ENCODE results near the gene DIAPH1.
A peak's percentile ranks its signal among the peaks of the same experiment; 100 is the strongest.

The DIAPH1 gene

DNA sequence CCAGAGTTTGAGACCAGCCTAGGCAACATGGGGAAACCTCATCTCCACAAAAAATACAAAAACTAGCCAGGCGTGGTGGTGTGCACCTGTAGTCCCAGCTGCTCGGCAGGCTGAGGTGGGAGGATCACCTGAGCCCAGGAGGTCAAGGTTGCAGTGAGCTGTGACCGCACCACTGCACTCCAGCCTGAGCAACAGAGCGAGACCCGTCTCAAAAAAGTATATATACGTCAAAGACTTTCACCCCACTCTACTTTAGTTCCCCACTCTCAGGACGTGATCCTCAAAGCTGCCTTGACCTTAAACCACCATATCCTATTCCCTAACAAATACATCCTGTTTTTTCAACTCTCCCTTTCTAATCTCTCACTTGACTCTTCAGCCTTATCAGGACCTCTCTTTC is 88.9 kb downstream of the DIAPH1 start:
- no peak overlapping the region for H2AK5ac ChIP-seq (ENCODE audit: low read length, severe bottlenecking)
- H3K23ac ChIP-seq (ENCODE audit: low read length in 2 of 2): no peak overlapping the region
- no peak overlapping the region for H2BK15ac ChIP-seq (ENCODE audit: low read depth, poor library complexity, severe bottlenecking)
- H3K9ac ChIP-seq (ENCODE audit: low read length): peak overlapping the region; percentile 73
- no peak overlapping the region for H3K18ac ChIP-seq (ENCODE audit: low read depth in 1 of 2, low read length in 2 of 2)
- H4K8ac ChIP-seq (ENCODE audit: low read length): no peak overlapping the region
- no peaks in the 10 kb centered on the region for H3K9me3 ChIP-seq (ENCODE audit: control insufficient read depth, low read length)
- no peak overlapping the region for H2BK120ac ChIP-seq (ENCODE audit: low read depth, low read length)
- H3K4me3 ChIP-seq (ENCODE audit: insufficient read depth in 1 of 2, low read depth in 1 of 2, low read length in 2 of 2): no peak overlapping the region
- H3K79me1 ChIP-seq (replicated peaks; ENCODE audit: low read length, poor library complexity, severe bottlenecking): peaks cover 6% of the 10 kb centered on the region
- no peak overlapping the region for H4K91ac ChIP-seq (ENCODE audit: low read length)
- no peak overlapping the region for H2BK12ac ChIP-seq (ENCODE audit: low read length in 2 of 2)
- H3K27ac ChIP-seq (ENCODE audit: low read length, poor library complexity, severe bottlenecking): peak overlapping the region; percentile 54
- H3K4me2 ChIP-seq (ENCODE audit: low read length, poor library complexity, severe bottlenecking): no peak overlapping the region
- H3K4ac ChIP-seq (ENCODE audit: low read depth in 1 of 2, low read length in 2 of 2): no peak overlapping the region
- H3K14ac ChIP-seq (ENCODE audit: low read length in 2 of 2): no peak overlapping the region
- WGBS: 94% methylated on average over 7 of the region's 7 CpGs
- no peaks in the 10 kb centered on the region for H3K27me3 ChIP-seq (ENCODE audit: control insufficient read depth in 1 of 2, insufficient read depth in 1 of 2, low read length in 2 of 2)
- no peak for DNase-seq
- peaks cover 14% of the 10 kb centered on the region for H3K4me1 ChIP-seq (ENCODE audit: control insufficient read depth, insufficient read depth, low read depth, low read length)
- peaks cover 14 to 37% of the 10 kb centered on the region in 2 experiments for H3K36me3 ChIP-seq (ENCODE audit: control insufficient read depth in 1 of 2, insufficient read depth in 2 of 2, low read depth in 1 of 2, low read length in 2 of 2)
- H2BK5ac ChIP-seq (ENCODE audit: low read depth, low read length, poor library complexity, severe bottlenecking): no peak overlapping the region
- no peak overlapping the region for H2AFZ ChIP-seq (ENCODE audit: low read depth, low read length)

DNA sequence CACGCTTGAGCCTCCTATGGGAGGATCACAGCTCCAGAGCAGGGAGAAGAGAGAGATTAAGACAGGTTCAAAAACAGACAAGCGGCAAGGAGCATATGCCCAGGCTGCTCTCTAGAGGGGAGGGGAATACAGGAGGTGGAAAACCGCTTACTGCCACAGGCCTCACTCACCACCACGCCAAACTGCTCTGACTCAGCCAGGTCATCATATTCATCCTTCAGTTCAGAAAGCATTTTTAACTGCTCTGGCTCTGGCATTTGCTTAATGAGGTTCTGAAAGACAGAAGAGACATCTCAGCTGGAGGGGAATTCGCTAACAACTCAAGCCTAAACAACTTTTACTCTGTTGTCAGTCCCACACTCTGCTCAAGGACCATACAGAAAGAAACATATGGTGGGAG is 89.8 kb downstream of the DIAPH1 start:
- H3K4me1 ChIP-seq (ENCODE audit: control insufficient read depth, insufficient read depth, low read depth, low read length): peaks cover 16% of the 10 kb centered on the region
- peak overlapping the region; percentile 73 for H3K9ac ChIP-seq (ENCODE audit: low read length)
- H2BK5ac ChIP-seq (ENCODE audit: low read depth, low read length, poor library complexity, severe bottlenecking): no peak overlapping the region
- peak; percentile 55 for DNase-seq
- no peak overlapping the region for H3K14ac ChIP-seq (ENCODE audit: low read length in 2 of 2)
- H2BK12ac ChIP-seq (ENCODE audit: low read length in 2 of 2): no peak overlapping the region
- H3K9me3 ChIP-seq (ENCODE audit: control insufficient read depth, low read length): no peaks in the 10 kb centered on the region
- H3K79me1 ChIP-seq (replicated peaks; ENCODE audit: low read length, poor library complexity, severe bottlenecking): peaks cover 7% of the 10 kb centered on the region
- peak overlapping the region; percentile 17 for H3K4me2 ChIP-seq (ENCODE audit: low read length, poor library complexity, severe bottlenecking)
- H3K4ac ChIP-seq (ENCODE audit: low read depth in 1 of 2, low read length in 2 of 2): no peak overlapping the region
- no peak overlapping the region for H4K8ac ChIP-seq (ENCODE audit: low read length)
- H4K91ac ChIP-seq (ENCODE audit: low read length): no peak overlapping the region
- no peaks in the 10 kb centered on the region for H3K27me3 ChIP-seq (ENCODE audit: control insufficient read depth in 1 of 2, insufficient read depth in 1 of 2, low read length in 2 of 2)
- H3K23ac ChIP-seq (ENCODE audit: low read length in 2 of 2): no peak overlapping the region
- WGBS: 70% methylated on average over 3 of the region's 5 CpGs
- no peak overlapping the region for H2BK15ac ChIP-seq (ENCODE audit: low read depth, poor library complexity, severe bottlenecking)
- H2AK5ac ChIP-seq (ENCODE audit: low read length, severe bottlenecking): no peak overlapping the region
- no peak overlapping the region for H2AFZ ChIP-seq (ENCODE audit: low read depth, low read length)
- H3K18ac ChIP-seq (ENCODE audit: low read depth in 1 of 2, low read length in 2 of 2): no peak overlapping the region
- H3K4me3 ChIP-seq (ENCODE audit: insufficient read depth in 1 of 2, low read depth in 1 of 2, low read length in 2 of 2): no peak overlapping the region
- peaks cover 16 to 35% of the 10 kb centered on the region in 2 experiments for H3K36me3 ChIP-seq (ENCODE audit: control insufficient read depth in 1 of 2, insufficient read depth in 2 of 2, low read depth in 1 of 2, low read length in 2 of 2)
- H3K27ac ChIP-seq (ENCODE audit: low read length, poor library complexity, severe bottlenecking): peak overlapping the region; percentile 54
- H2BK120ac ChIP-seq (ENCODE audit: low read depth, low read length): no peak overlapping the region

DNA sequence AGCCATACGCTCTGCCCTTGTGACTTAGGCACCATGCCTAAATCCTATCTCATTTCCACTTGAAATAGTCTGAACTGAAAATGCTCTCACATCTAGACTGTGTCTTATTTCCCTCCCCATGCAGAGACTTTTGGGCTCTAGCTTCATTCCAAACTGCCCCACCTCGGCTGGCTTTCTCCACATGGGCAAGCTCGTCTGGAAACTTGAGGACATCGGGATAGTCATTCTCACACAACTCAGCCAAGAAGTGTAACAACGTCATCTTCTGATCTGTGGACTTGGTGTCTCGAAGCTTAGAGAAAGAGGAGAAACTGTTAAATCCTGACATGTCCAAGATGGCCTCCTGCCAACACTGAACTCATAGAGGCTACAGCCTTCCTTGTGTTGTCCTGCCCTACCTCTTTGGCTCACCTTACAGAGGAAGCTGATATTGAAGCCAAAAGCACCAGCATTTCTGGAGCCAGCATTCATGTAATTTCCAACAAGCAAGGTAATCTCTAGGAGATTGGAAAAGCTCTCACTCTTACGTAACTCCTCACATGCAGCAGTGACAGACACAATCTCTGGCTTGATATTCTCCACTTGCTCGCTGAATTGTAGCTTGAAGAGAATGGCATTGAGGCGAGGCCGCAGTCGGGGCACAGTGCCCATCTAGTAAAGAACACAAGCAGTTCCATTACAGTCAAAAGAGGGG is 90.4 kb downstream of the DIAPH1 start:
- DNase-seq: no peak
- Histone ChIP-seq H3K4me1 (ENCODE audit: control insufficient read depth, insufficient read depth, low read depth, low read length) (peaks cover 16% of the 10 kb centered on the region), H3K36me3 (ENCODE audit: control insufficient read depth in 1 of 2, insufficient read depth in 2 of 2, low read depth in 1 of 2, low read length in 2 of 2) (peaks cover 18 to 34% of the 10 kb centered on the region in 2 experiments), H2AK5ac (ENCODE audit: low read length, severe bottlenecking) (peak overlapping the region; percentile 49), H3K79me1 (replicated peaks; ENCODE audit: low read length, poor library complexity, severe bottlenecking) (peaks cover 11% of the 10 kb centered on the region), H3K27ac (ENCODE audit: low read length, poor library complexity, severe bottlenecking) (peak overlapping the region; percentile 26), H2BK15ac (ENCODE audit: low read depth, poor library complexity, severe bottlenecking) (no peak overlapping the region), H2BK5ac (ENCODE audit: low read depth, low read length, poor library complexity, severe bottlenecking) (no peak overlapping the region), H3K27me3 (ENCODE audit: control insufficient read depth in 1 of 2, insufficient read depth in 1 of 2, low read length in 2 of 2) (no peaks in the 10 kb centered on the region), H2AFZ (ENCODE audit: low read depth, low read length) (no peak overlapping the region), H3K23ac (ENCODE audit: low read length in 2 of 2) (no peak overlapping the region), H3K9ac (ENCODE audit: low read length) (peak overlapping the region; percentile 73), H3K18ac (ENCODE audit: low read depth in 1 of 2, low read length in 2 of 2) (no peak overlapping the region), H3K4me2 (ENCODE audit: low read length, poor library complexity, severe bottlenecking) (no peak overlapping the region), H4K91ac (ENCODE audit: low read length) (no peak overlapping the region), H2BK12ac (ENCODE audit: low read length in 2 of 2) (peak overlapping the region in 1 of 2 experiments; percentile 1), H3K14ac (ENCODE audit: low read length in 2 of 2) (no peak overlapping the region), H3K9me3 (ENCODE audit: control insufficient read depth, low read length) (no peaks in the 10 kb centered on the region), H2BK120ac (ENCODE audit: low read depth, low read length) (no peak overlapping the region), H3K4ac (ENCODE audit: low read depth in 1 of 2, low read length in 2 of 2) (no peak overlapping the region), H4K8ac (ENCODE audit: low read length) (no peak overlapping the region), H3K4me3 (ENCODE audit: insufficient read depth in 1 of 2, low read depth in 1 of 2, low read length in 2 of 2) (no peak overlapping the region)
- 97% methylated on average over 11 of the region's 11 CpGs for WGBS

DNA sequence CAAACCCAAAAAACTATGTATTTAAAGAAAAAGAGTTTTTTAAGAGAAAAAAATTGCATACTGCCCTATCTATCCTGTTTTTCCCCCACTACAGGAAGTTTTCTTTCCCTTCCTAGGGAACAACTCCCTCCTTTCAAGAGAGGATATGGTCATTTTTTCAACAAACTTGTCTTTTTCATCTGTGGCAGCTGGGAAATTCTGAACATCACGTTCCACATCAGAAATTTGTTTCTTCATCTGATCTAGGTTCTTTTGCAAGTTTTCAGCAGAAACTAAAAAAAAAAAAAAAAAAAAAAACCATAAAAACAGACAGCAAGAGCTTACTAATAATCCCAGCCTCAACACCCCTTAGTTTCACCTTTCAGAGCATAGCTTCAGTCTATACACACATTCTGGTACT is 91.4 kb downstream of the DIAPH1 start:
- peak overlapping the region; percentile 73 for H3K9ac ChIP-seq (ENCODE audit: low read length)
- H3K14ac ChIP-seq (ENCODE audit: low read length in 2 of 2): no peak overlapping the region
- H3K4ac ChIP-seq (ENCODE audit: low read depth in 1 of 2, low read length in 2 of 2): no peak overlapping the region
- H3K18ac ChIP-seq (ENCODE audit: low read depth in 1 of 2, low read length in 2 of 2): no peak overlapping the region
- no peak overlapping the region for H3K4me2 ChIP-seq (ENCODE audit: low read length, poor library complexity, severe bottlenecking)
- no peak overlapping the region for H3K4me3 ChIP-seq (ENCODE audit: insufficient read depth in 1 of 2, low read depth in 1 of 2, low read length in 2 of 2)
- H3K9me3 ChIP-seq (ENCODE audit: control insufficient read depth, low read length): no peaks in the 10 kb centered on the region
- H3K27ac ChIP-seq (ENCODE audit: low read length, poor library complexity, severe bottlenecking): no peak overlapping the region
- no peaks in the 10 kb centered on the region for H3K27me3 ChIP-seq (ENCODE audit: control insufficient read depth in 1 of 2, insufficient read depth in 1 of 2, low read length in 2 of 2)
- H2BK15ac ChIP-seq (ENCODE audit: low read depth, poor library complexity, severe bottlenecking): no peak overlapping the region
- no peak overlapping the region for H2BK120ac ChIP-seq (ENCODE audit: low read depth, low read length)
- H3K79me1 ChIP-seq (replicated peaks; ENCODE audit: low read length, poor library complexity, severe bottlenecking): peaks cover 12% of the 10 kb centered on the region
- H4K91ac ChIP-seq (ENCODE audit: low read length): no peak overlapping the region
- H2BK12ac ChIP-seq (ENCODE audit: low read length in 2 of 2): no peak overlapping the region
- no peak for DNase-seq
- WGBS: 77% methylated on average over 1 of the region's 1 CpG
- H3K4me1 ChIP-seq (ENCODE audit: control insufficient read depth, insufficient read depth, low read depth, low read length): peaks cover 18% of the 10 kb centered on the region
- H2BK5ac ChIP-seq (ENCODE audit: low read depth, low read length, poor library complexity, severe bottlenecking): no peak overlapping the region
- H2AK5ac ChIP-seq (ENCODE audit: low read length, severe bottlenecking): no peak overlapping the region
- H4K8ac ChIP-seq (ENCODE audit: low read length): no peak overlapping the region
- H3K36me3 ChIP-seq (ENCODE audit: control insufficient read depth in 1 of 2, insufficient read depth in 2 of 2, low read depth in 1 of 2, low read length in 2 of 2): peaks cover 18 to 36% of the 10 kb centered on the region in 2 experiments
- no peak overlapping the region for H2AFZ ChIP-seq (ENCODE audit: low read depth, low read length)
- H3K23ac ChIP-seq (ENCODE audit: low read length in 2 of 2): no peak overlapping the region

Measured in mesenchymal stem cell (in vitro differentiated cells and primary cell).